GM21717 (cell line): Measurements from ENCODE around the gene NCOA5.

Experiments used
- ATAC-seq: cut with Tn5 transposase; IDR thresholded peaks from one replicate; pipeline ENCODE4 v1.9.1; 2021; ENCODE audit warnings: mild to moderate bottlenecking, moderate library complexity; ENCODE audit not compliant: unreplicated experiment

NCOA5 gene

DNA sequence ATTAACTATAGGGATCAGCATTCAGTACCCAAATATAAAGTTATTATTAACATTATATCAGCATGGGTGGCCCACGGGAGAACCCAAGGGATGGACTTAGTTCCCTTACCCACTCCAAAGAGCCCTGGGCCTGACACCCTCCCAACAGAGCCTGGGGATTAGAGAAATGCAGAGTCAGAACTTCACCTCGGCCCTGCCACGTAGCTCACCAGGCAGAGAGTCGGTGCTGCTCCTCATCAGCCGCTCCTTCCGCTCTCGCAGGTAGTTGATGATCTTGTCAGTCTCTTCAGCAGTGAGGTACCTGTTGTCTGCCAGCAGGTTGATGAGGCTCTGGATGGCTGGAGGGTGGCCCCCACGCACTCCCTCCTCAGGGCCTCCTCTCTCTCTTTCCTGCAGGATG lies 26.6 kb downstream of the NCOA5 start:
- no peak for ATAC-seq

DNA sequence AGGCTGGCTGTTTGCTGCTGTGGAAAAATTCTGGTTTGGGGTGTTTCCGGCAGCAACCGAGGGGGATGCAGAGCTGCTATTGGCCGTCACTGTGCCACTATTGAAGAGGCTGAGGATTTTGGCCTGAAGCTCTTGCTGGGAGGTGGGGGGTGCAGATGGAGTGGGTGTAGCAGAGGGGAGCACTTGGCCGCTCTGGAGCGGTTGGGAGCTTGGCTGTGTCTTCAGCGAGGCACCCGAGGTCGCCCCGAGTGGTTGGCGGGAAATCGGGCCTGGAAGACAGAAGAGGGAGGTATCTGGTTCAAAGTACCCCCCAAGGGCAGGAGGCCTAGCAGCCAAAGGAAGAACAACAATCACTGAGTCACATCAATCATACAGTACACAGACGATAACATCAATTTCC lies 27.1 kb downstream of the NCOA5 start:
- no peak for ATAC-seq

DNA sequence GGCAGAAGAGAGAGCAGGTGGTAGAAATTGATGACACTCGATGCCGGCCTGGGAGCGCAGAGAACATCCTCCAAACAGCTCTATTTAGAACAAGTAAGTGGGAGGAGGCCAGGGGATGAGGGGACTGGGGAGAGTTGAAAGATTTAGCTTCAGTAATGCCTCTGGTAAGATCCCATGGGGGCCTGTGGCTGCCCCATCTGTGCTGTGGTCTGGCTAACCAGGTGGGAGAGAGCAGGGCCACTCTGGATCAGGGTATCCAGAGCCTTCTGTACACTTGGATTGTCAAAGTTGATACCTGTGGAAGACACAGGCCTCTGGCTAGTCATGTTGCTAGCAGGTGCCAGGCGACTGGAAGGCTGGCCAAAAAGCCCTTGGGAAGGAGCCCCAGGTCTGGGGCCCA lies 27.6 kb downstream of the NCOA5 start:
- ATAC-seq: no peak

DNA sequence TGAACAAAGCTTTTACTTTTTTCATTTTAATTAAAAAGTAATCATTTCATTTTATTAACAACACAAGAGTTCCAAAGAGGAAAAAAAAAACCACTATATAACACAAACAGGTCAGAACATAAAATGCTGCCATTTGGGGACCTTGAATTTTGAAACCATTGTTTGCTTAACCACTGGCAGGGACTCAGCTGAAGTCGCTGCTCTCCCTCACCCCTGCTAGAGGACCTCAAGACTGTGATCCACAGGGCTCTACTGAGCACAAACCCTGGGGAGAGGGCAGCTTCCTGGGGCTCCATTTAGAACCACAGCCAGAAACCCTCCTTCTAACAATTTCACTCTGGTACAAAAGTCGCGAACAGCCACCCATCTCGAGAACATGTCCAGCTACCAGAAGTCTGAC lies 28.8 kb downstream of the NCOA5 start:
- ATAC-seq: no peak

DNA sequence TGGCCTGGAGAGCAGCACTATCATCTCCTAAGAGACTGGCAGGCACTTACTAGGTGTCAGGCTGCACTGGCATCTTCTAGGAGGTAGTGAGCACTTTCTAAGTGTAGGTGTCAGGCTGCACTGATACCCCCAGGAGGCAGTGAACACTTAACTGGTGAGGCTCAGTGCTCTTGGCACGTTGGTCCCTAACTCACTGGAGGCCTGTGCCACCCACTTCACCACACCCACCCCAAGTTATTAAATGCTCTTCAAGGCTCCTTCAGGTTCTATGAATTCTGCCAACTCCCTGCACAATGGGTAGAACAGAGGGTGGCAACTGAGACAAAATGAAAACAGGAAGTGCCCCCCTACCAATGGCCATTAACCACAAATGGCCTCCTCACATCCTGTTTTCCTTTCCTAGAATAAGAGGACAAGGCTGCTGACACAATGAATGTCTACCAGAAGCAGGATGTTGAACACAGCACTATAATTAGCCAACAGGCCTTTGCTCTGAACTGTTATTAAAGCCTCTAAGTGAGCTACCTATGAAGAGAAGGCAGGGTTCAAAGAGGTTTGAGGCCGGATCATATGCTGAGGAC lies 29.4 kb downstream of the NCOA5 start:
- no peak for ATAC-seq

DNA sequence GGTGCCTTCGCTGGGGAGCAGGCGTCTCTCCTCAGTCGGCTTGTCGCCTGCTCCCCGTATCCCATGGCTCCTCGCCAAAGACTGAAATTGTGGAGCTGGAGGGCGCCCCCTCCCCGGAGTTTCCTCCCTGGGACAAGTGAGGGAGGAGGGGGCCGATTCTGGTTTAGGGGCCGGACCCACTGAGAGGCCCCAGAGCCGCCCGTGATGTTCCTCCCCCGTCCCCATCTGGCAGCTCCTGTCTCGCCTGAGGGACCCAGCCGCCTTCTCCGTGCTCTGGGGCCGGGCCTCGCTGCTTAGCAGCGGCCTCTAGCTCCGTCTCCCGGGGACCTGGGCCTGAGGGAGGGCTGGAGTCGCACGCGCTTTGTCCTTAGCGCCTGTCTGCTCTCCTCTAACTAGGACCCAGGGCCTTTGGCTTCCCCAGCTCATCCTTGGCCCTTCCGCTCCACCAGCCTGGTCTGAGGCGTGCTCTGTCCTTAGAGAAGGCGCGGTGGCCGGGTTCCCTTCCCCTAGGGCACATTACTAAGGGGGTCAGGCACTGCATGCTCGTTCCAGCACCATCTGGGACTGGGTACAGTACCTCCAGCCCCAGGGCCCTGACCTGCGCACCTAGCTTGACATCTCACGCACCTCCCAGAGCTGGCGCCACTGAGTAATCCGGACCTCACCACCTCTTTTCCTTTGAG lies 31.0 kb downstream of the NCOA5 start:
- no peak for ATAC-seq

DNA sequence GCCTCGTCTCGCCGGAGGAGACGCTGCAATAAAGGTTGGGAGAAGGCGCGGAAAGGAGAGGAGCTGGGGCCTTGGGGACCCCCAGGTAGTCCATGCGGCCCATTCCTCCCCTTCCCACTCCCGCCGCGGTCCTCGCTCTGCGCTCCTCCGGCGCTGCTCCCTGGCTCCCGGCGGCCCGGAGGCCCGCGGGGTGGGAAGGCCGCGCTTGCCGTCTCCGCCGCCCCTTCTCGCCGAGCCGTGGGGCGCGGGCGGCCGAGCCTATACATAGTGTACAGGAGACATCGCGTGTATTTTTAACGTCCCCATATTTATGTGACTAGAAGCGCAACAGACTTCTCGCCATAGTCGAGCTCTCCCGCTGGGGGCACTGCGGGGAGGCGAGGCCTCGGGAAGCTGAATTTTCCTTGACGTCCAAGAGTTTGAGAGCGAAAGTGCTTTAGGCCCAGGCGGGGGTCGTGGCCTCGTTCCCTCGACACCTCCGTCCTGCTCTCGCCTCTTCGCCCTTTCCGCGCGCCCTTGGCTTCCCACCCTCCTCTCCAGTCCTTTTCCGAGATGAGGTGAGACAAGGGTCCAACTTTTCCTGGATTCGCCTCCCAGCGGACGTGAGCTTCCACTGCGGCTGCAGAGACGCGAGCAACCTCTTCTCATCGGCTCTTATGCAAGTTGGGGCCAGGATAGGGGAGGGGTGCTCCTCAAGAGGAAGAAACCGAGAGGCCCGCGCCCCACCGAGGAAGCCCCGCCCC lies 31.7 kb downstream of the NCOA5 start:
- no peak for ATAC-seq

DNA sequence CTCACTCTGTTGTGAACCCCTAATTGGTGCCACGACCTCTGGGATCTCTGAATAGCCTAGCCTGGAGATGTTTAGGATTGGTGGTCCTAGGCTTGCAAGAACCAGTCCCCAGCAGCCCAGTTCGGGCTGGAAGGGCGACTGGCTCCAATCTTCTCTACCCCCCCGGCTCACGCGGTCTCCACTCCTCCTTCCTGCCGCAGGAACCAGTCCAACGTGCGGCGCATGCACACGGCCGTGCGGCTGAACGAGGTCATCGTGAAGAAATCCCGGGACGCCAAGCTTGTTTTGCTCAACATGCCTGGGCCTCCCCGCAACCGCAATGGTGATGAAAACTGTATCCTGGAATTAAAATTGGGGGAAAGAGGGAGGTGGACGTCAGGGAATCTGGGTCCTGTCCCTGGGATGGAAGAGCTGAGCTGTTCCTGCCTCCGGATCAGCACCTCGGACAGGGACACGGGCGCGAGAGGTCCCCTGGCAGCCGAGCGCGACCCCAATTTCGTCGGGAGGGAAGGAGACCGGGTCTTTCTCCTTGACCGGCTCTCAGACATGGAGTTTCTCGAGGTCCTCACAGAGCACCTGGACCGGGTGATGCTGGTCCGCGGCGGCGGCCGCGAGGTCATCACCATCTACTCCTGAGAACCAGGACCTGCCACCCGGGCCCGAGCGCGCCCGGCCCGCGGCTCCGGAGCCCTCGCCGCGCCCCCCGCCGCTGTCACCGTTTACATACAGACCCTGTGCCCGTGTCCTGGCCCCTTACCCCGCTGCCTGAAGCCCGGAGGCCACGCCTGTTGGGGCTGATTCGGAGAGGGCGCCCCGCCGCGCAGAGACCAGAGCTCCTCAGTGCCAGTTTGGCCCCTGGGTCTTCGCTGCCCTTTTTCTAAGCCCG lies 32.5 kb downstream of the NCOA5 start:
- no peak for ATAC-seq

DNA sequence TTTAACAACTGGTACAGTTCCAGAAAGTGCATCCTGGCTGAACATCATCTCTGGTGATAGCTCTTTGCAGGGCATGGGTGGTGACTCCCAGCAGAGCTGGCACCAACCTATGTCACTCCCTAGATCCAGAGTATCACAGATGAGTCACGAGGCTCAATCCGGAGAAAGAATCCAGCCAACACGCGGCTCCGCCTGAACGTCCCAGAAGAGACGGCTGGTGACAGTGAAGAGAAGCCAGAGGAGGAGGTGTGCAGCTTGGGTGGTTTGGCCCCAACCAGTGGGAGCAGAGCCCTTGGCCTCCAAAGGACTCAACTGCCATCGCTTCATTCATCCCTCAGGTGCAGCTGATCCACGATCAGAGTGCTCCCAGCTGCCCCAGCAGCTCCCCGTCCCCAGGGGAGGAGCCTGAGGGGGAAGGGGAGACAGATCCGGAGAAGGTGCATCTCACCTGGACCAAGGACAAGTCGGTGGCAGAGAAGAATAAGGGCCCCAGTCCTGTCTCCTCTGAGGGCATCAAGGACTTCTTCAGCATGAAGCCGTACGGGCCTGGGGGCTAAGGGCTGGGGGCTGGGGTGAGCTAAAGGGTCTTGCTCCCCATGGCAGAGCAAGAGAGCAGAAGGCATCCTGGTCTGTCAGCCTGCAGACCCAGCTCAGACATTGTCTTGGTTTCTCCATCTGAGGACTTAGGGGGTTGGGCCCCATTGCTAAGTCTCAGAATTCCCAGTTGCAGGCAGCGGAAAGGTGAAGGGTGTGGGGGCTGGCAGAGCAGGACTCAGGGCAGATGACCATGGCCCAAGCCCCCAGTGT lies 33.5 kb downstream of the NCOA5 start:
- ATAC-seq: no peak

DNA sequence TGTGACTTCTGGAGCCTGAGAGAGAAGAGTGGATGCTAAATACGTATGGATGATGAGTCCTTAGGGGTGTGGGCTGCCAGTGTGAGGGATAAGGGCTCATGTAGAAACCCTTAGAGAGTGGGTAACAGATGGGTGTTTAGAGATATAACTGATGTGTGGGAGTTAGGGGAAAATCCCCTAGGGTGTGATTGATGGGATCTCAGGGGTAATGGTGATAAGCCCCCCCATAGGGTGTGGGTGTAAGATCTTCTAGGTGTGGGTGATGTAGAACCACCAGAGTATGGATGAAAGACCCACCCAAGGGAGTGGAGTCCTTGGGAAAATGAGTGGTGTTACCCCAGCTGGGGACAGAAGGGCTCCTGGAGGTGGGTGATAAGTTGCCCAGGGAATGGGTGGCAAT lies 34.5 kb downstream of the NCOA5 start:
- no peak for ATAC-seq

DNA sequence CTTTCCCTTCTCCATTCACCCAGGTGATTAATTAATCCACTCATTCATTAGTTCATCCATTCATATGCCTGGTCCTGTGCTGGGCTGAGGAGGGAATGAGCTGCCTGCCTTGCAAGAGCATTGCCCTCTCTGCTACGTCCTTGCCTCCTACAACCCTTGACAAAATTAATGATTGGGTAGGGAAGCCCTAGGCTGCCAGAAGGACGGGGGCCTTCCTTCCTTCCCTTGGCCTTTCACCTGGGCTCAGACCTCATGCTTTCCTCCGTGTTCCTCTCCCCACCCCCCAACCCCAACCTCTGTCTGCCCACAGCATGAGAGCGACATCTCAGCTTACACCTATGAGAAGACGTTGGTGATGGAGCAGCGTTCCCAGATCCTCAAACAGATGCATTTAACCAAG lies 35.2 kb downstream of the NCOA5 start:
- no peak for ATAC-seq

DNA sequence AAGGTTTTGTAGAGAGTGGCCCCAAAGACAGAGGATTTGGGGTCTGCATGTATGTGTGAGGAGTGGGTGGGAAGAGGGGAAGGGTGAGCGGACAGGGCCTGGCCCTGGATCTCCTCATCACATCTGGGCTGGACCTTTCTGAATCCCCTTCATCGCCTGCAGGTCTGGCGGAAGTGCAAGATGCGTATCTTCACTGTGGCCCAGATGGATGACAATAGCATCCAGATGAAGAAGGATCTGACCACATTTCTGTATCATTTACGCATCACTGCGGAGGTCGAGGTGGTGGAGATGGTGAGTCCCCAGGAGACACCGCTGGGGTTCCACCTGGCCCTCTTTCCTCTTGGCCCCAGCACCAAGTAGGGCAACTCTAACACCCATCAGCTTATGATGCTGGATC lies 36.3 kb downstream of the NCOA5 start:
- ATAC-seq: no peak

DNA sequence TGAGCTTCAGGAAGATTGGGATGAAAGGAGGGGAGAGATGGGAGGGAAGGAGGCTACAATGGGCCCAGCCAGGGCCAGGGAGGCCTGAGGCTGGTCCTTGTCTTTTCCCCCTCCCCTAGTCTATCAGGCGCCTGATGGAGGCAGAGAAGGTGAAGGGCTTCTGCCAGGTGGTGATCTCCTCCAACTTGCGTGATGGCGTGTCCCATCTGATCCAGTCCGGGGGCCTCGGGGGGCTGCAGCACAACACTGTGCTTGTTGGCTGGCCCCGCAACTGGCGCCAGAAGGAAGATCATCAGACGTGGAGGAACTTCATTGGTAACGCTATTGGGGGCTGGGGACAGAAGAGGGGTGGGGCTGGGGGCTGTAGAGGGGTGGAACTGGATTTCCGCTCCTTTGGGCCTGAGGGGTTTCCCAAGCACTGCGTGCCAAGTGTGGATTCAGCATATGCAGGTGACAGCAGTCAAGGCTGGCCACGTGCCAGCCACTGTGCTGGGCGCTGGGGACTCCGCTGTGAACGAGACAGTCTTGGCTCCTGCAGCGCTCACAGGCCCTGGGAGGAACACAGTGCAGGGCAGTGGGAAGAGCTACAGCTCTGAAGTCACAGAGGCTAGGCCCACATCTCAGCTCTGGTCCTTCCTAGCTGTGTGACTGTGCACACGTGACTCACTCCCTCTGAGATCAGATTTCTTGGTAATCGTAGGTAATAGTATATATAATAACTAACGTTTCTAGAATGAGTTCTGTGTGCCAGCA lies 38.0 kb downstream of the NCOA5 start:
- ATAC-seq: no peak

DNA sequence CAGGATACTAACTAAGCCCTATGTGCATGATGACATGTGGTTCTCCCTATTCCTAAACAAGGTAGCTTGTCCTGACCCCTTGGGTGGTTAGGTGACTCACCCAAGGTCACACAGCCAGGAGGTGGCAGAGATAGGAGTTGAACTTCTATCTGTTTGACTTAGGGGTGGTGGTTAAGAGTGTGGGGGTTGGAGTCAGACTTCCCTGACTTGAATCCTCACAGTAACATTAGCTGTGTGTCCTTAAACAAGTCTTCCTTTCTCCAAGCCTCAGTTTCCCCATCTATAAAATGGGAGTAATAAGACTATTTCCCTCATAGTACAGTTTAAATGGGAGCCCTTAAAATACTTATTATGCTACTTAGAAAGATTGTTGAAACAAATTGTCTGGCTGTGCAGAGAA lies 38.9 kb downstream of the NCOA5 start:
- ATAC-seq: no peak

DNA sequence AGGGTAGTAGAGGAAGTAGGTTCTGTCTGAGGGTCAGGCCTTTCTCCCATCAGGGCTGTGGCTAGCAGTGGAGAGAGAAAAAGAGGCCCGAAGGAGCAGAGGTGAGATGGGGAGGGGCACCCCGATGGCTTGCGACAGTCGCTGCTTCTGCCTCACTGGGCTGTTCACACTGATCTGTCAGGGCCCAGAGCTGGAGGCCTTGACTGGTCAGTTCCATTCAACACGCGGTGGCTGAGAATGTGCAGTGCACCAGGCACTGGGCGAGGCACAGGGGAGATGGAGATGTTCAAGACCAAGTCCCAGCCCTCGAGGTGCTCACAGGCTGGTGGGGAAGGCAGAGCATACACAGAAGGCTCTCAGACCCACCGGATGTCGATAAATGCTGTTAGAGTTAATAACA lies 39.3 kb downstream of the NCOA5 start:
- ATAC-seq: no peak

DNA sequence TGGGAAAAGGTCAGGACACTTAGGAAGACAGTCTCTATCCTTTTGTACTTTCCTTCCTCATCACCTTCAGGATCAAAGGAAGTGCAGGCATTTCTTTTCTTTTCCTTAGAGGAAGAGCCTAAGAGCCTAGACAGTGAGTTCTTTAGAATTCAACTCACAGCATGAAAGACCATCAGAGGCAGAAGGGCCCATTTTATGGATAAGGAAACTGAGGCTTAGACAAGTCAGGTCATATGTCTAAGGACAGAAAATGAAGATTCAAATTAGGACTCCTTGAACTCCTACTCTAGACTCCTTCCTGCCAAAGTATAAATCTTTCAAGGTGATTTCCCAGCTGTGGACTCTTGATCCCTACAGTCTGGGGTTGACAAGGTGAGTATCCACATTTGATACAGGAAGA lies 39.9 kb downstream of the NCOA5 start:
- ATAC-seq: no peak

DNA sequence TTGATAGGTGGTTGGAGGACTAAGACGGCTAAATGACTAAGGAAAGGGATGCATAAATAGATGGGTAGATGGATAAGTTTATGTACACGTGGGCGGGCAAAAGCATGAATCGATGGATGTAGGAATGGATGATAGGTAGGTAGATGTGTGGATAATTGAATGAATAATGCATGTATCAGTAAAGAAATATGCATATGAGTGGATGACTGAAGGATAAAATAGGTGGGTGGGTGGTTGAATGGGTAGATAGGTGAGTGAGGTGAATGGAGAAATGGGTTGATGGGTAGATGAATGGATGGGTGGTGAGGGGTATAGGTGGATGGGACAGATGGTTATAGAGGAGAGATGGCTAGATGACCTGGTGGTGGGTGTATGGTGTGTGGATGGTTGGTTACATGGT lies 40.6 kb downstream of the NCOA5 start:
- ATAC-seq: no peak

DNA sequence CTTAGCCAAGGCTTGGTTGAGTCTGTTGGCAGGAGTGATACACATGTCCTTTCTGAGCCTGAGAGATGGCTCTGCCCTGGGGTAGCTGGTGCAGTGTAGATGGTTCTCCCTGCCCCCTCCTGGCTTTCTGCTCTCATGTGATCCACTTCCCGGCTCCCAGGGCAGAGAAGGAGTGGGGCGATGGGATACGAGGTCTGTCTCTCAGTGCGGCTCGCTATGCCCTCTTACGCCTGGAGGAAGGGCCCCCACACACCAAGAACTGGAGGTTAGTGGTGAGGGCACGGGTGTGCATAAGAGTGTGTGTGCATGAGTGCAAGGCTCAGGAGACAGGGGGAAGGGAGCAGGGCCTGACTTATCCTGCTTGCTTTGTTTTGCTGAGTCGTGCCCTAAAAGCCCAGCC lies 41.9 kb downstream of the NCOA5 start:
- no peak for ATAC-seq

DNA sequence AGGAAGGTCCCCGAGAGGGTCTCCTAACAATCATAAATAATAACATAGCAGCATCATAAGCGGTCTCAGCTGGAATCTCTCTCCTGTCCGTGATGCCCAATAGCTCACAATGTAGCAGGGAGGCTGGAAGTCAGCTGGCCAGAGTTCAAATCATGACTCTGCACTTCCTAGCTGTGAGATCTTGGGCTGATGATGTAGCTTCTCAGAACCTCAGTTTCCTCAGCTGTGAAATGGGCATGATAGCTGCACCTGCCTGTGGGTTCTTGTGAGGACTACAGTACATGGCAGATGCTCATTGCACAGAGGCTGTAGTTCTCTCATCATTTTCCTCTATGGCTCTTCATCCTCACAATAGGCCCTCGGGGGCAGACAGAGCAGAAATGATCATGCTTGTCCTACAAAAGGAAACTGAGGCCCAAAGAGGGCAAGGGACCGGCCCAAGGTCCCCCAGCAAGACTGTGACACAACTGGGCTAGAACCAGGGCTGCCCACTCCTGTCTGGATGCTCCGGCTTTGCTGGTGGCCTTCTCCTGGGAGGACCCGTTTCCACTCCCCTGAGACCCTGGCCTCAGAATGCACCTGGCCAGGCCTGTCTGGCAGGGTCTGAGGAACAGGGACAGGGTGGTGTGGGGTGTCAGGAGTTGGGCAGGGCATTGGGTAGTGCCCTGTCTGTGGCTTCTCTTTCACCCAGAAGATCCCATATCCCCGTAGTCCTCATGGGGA lies 43.0 kb downstream of the NCOA5 start:
- no peak for ATAC-seq
